Upper lobe of right lung (tissue), 1 donor: ENCODE results near the gene GRID1. TPM values are rescaled to one million over a fixed set of nuclear protein-coding genes. Genes with fewer than 3 reads are reported as not detected.

ENCODE experiments used
- ATAC-seq: fragments of 200-7000 bp; cut with Tn5 transposase; one replicate; pipeline ENCODE4 v1.9.1; 2020; ENCODE audit warnings: mild to moderate bottlenecking, moderate library complexity
- DNase-seq: peaks from one replicate; pipeline ENCODE4 v3.0.0-alpha.2; 2020
- H3K27ac ChIP-seq: fragments of 200-600 bp; one replicate; pipeline ENCODE4 v1.8.0; 2022
- H3K27me3 ChIP-seq: fragments of 200-600 bp; one replicate; pipeline ENCODE4 v1.8.0; 2022; ENCODE audit warnings: mild to moderate bottlenecking
- H3K36me3 ChIP-seq: fragments of 200-600 bp; one replicate; pipeline ENCODE4 v1.8.0; 2022
- H3K4me1 ChIP-seq: fragments of 200-600 bp; one replicate; pipeline ENCODE4 v1.8.0; 2022
- H3K4me3 ChIP-seq: fragments of 200-600 bp; one replicate; pipeline ENCODE4 v1.8.0; 2022; ENCODE audit warnings: mild to moderate bottlenecking
- H3K9me3 ChIP-seq: fragments of 200-600 bp; one replicate; pipeline ENCODE4 v1.8.0; 2022
- CTCF ChIP-seq: fragments of 200-600 bp; IDR thresholded peaks from one replicate; pipeline ENCODE4 v1.8.0; 2022; ENCODE audit warnings: antibody characterized with exemption
- intact Hi-C: fragments of 100-400 bp; cut with DNase I; formaldehyde crosslinking; loops from one replicate; pipeline ENCODE4 v1.11.0; 2022
- total RNA-seq: library from RNA; stranded (reverse); fragmentation: NEBNext Ultra II Directional; extraction: Animal tissue kit (Norgen Biotek cat#: 25700); gene quantifications from one replicate; pipeline ENCODE4 v1.2.1, GENCODE V29; 2021
- donor health status: DM: no; HTN: yes; CAD: no; lungs with severe emphysema.

The GRID1 gene
- total RNA-seq, 1 donor from 2014 or later = 3.0 TPM

- Histone ChIP-seq H3K36me3 (no peaks in the 10 kb centered on the region), H3K27ac (peak overlapping the region; percentile 51), H3K9me3 (no peaks in the 10 kb centered on the region), H3K27me3 (peaks cover 4% of the 10 kb centered on the region), H3K4me1 (peaks cover 13% of the 10 kb centered on the region), H3K4me3 (no peak overlapping the region)
- DNase-seq = no peak
- intact Hi-C loops = no loop called here
- no peak for TF ChIP-seq CTCF
- ATAC-seq = peak; percentile 89
These were observed 44.8 kb upstream of the GRID1 start for GRCh38 chr10:86411281-86411841.

- H3K9me3 ChIP-seq = no peaks in the 10 kb centered on the region
- H3K27me3 ChIP-seq = no peaks in the 10 kb centered on the region
- H3K4me1 ChIP-seq = peaks cover 13% of the 10 kb centered on the region
- no peak for ATAC-seq
- no peak overlapping the region for H3K4me3 ChIP-seq
- no peak overlapping the region for H3K27ac ChIP-seq
- intact Hi-C loops = no loop called here
- TF ChIP-seq CTCF = no peak
- H3K36me3 ChIP-seq = no peaks in the 10 kb centered on the region
- no peak for DNase-seq
These were observed 44.0 kb upstream of the GRID1 start for GRCh38 chr10:86410542-86411124.

GRCh38 chr10:86409183-86409582 is 42.6 kb upstream of the GRID1 start:
- no peak for TF ChIP-seq CTCF
- no peak overlapping the region for H3K4me3 ChIP-seq
- no peak for DNase-seq
- H3K4me1 ChIP-seq = peaks cover 13% of the 10 kb centered on the region
- H3K27me3 ChIP-seq = no peaks in the 10 kb centered on the region
- intact Hi-C loops = no loop called here
- no peak overlapping the region for H3K27ac ChIP-seq
- H3K36me3 ChIP-seq = no peaks in the 10 kb centered on the region
- H3K9me3 ChIP-seq = no peaks in the 10 kb centered on the region
- ATAC-seq = no peak

GRCh38 chr10:86403183-86403797 is 36.7 kb upstream of the GRID1 start:
- Histone ChIP-seq H3K36me3 (no peaks in the 10 kb centered on the region), H3K4me3 (no peak overlapping the region), H3K27me3 (peaks cover 14% of the 10 kb centered on the region), H3K9me3 (no peaks in the 10 kb centered on the region), H3K27ac (no peak overlapping the region), H3K4me1 (peaks cover 22% of the 10 kb centered on the region)
- no peak for DNase-seq
- intact Hi-C loops = no loop called here
- ATAC-seq = no peak
- TF ChIP-seq CTCF = no peak

GRCh38 chr10:86402283-86402941 is 35.8 kb upstream of the GRID1 start:
- Histone ChIP-seq H3K9me3 (no peaks in the 10 kb centered on the region), H3K4me1 (peaks cover 22% of the 10 kb centered on the region), H3K4me3 (no peak overlapping the region), H3K27me3 (peaks cover 14% of the 10 kb centered on the region), H3K36me3 (no peaks in the 10 kb centered on the region), H3K27ac (no peak overlapping the region)
- no peak for DNase-seq
- intact Hi-C loops = no loop called here
- TF ChIP-seq CTCF = no peak
- no peak for ATAC-seq
